H1 (cell line): ENCODE results near the gene CARD16. TPM values are rescaled to one million over a fixed set of nuclear protein-coding genes. Genes with fewer than 3 reads are reported as not detected.

ENCODE experiments used
- CTCF ChIA-PET: fragments of 300-600 bp; sonication (Branson Sonifier 250); formaldehyde crosslinking; loops from one replicate; lab custom pipeline; 2021; ENCODE audit not compliant: partially characterized antibody; lab: Charles Lee
- POLR2A ChIA-PET: fragments of 300-600 bp; sonication (Branson Sonifier 250); formaldehyde crosslinking; loops from one replicate; lab custom pipeline; 2021; ENCODE audit warnings: inconsistent platforms; ENCODE audit not compliant: partially characterized antibody; lab: Charles Lee
- DNase-seq, 2 experiments: peaks; one replicate each; pipeline versions ENCODE4 v3.0.0 to v3.0.0-alpha.2; 2010 to 2022; ENCODE audit warnings: low spot score in 2 of 2, low read depth in 1 of 2, mixed read lengths in 1 of 2
- FAIRE-seq: peaks from 2 replicates; lab custom pipeline; 2011; peaks lifted over from hg19 to GRCh38; lab: Jason Lieb, UNC
- H2AFZ ChIP-seq: 2 replicates; pipeline ENCODE4 v1.8.1; 2012; ENCODE audit warnings: low read length, inconsistent platforms
- H2AK5ac ChIP-seq: 2 replicates; pipeline ENCODE4 v1.6.1; 2013; ENCODE audit warnings: low read depth, low read length
- H2BK120ac ChIP-seq: replicated peaks from 2 replicates; pipeline ENCODE3; 2013; ENCODE audit warnings: low read depth, low read length, inconsistent platforms
- H2BK12ac ChIP-seq: 2 replicates; pipeline ENCODE4 v1.6.1; 2013; ENCODE audit warnings: low read depth, low read length
- H2BK15ac ChIP-seq: 2 replicates; pipeline ENCODE4 v1.6.1; 2013; ENCODE audit warnings: low read length
- H2BK20ac ChIP-seq: 2 replicates; pipeline ENCODE4 v1.6.1; 2013; ENCODE audit warnings: low read length
- H2BK5ac ChIP-seq: 2 replicates; pipeline ENCODE4 v1.6.1; 2013; ENCODE audit warnings: low read depth, low read length
- H3K14ac ChIP-seq: 2 replicates; pipeline ENCODE4 v1.6.1; 2013; ENCODE audit warnings: inconsistent platforms; ENCODE audit not compliant: insufficient read length
- H3K18ac ChIP-seq: 2 replicates; pipeline ENCODE4 v1.6.1; 2013; ENCODE audit warnings: low read length; ENCODE audit errors: extremely low read depth
- H3K23ac ChIP-seq: 2 replicates; pipeline ENCODE4 v1.6.1; 2013; ENCODE audit warnings: inconsistent platforms; ENCODE audit not compliant: insufficient read length
- H3K23me2 ChIP-seq: 2 replicates; pipeline ENCODE4 v1.6.1; 2013; ENCODE audit warnings: low read depth, low read length
- H3K27ac ChIP-seq: 2 replicates; pipeline ENCODE4 v1.6.1; 2011; ENCODE audit warnings: low read depth, low read length, inconsistent platforms
- H3K27me3 ChIP-seq, 4 experiments: replicated peaks in 1 of 4; 1 replicate in 1 of 4; 2 replicates in 3 of 4; pipeline versions ENCODE4 v1.6.1 to v1.8.1; 2011 to 2013; ENCODE audit warnings: low read length in 3 of 4, mild to moderate bottlenecking in 3 of 4, inconsistent platforms in 2 of 4, mixed read lengths in 2 of 4, moderate library complexity in 1 of 4; ENCODE audit not compliant: control insufficient read depth in 3 of 4, insufficient read depth in 3 of 4; ENCODE audit errors: extremely low read depth in 1 of 4
- H3K36me3 ChIP-seq, 4 experiments: 2 replicates each; pipeline versions ENCODE4 v1.6.1 to v1.8.1; 2011 to 2013; ENCODE audit warnings: mild to moderate bottlenecking in 4 of 4, low read length in 3 of 4, moderate library complexity in 2 of 4, control low read depth in 1 of 4, inconsistent platforms in 1 of 4; ENCODE audit not compliant: insufficient read depth in 4 of 4, control insufficient read depth in 2 of 4
- H3K4ac ChIP-seq: replicated peaks from 2 replicates; pipeline ENCODE3; 2013; ENCODE audit warnings: low read length, low read depth, mixed read lengths, inconsistent platforms; ENCODE audit not compliant: insufficient read length
- H3K4me1 ChIP-seq, 4 experiments: replicated peaks in 1 of 4; 1 replicate in 1 of 4; 2 replicates in 3 of 4; pipeline versions ENCODE4 v1.6.1 to v1.8.1; 2011 to 2013; ENCODE audit warnings: low read length in 3 of 4, inconsistent platforms in 2 of 4, mixed read lengths in 1 of 4; ENCODE audit not compliant: insufficient read depth in 4 of 4, control insufficient read depth in 3 of 4
- H3K4me2 ChIP-seq, 2 experiments: 2 replicates each; pipeline versions ENCODE4 v1.6.1 to v1.8.1; 2011 to 2013; ENCODE audit warnings: low read depth in 2 of 2, low read length in 2 of 2, control low read depth in 1 of 2, inconsistent platforms in 1 of 2, mild to moderate bottlenecking in 1 of 2; ENCODE audit not compliant: insufficient read depth in 1 of 2
- H3K4me3 ChIP-seq, 4 experiments: fragments of 200-600, 300-600 bp in 1 of 4; sonication (generic), shearing (Covaris generic), sonication (Bioruptor Twin) in 1 of 4; 2 replicates each; pipeline versions ENCODE4 v1.5.1 to v1.8.1; 2011 to 2016; ENCODE audit warnings: low read length in 4 of 4, low read depth in 3 of 4, control low read depth in 2 of 4, inconsistent platforms in 2 of 4, mild to moderate bottlenecking in 2 of 4, mixed read lengths in 1 of 4, moderate library complexity in 1 of 4; ENCODE audit not compliant: insufficient read depth in 2 of 4; ENCODE audit errors: extremely low read depth in 1 of 4
- H3K56ac ChIP-seq: replicated peaks from 2 replicates; pipeline ENCODE3; 2013; ENCODE audit warnings: low read depth, mild to moderate bottlenecking, mixed read lengths, low read length, inconsistent platforms; ENCODE audit not compliant: insufficient read length
- H3K79me1 ChIP-seq: 2 replicates; pipeline ENCODE4 v1.6.1; 2013; ENCODE audit warnings: low read depth, low read length, control low read depth
- H3K79me2 ChIP-seq, 2 experiments: 2 replicates each; pipeline versions ENCODE4 v1.6.1 to v1.8.1; 2012 to 2013; ENCODE audit warnings: low read length in 2 of 2, mild to moderate bottlenecking in 2 of 2, inconsistent platforms in 1 of 2; ENCODE audit not compliant: insufficient read depth in 2 of 2, control insufficient read depth in 1 of 2
- H3K9ac ChIP-seq, 4 experiments: replicated peaks in 1 of 4; 1 replicate in 1 of 4; 2 replicates in 3 of 4; pipeline versions ENCODE4 v1.6.1 to v1.8.1; 2011 to 2013; ENCODE audit warnings: low read depth in 3 of 4, low read length in 3 of 4, control low read depth in 2 of 4, mild to moderate bottlenecking in 2 of 4, moderate library complexity in 2 of 4, inconsistent platforms in 1 of 4; ENCODE audit errors: extremely low read depth in 1 of 4
- H3K9me3 ChIP-seq, 2 experiments: 2 replicates each; pipeline versions ENCODE4 v1.6.1 to v1.8.1; 2012 to 2013; ENCODE audit warnings: mild to moderate bottlenecking in 2 of 2, moderate library complexity in 2 of 2, control low read depth in 1 of 2, inconsistent platforms in 1 of 2, low read depth in 1 of 2, low read length in 1 of 2, mixed read lengths in 1 of 2; ENCODE audit not compliant: insufficient read depth in 2 of 2
- H4K20me1 ChIP-seq, 2 experiments: replicated peaks in 1 of 2; 2 replicates each; pipeline versions ENCODE3 to v1.8.1; 2011 to 2013; ENCODE audit warnings: inconsistent platforms in 2 of 2, low read length in 2 of 2, mild to moderate bottlenecking in 1 of 2; ENCODE audit not compliant: insufficient read depth in 2 of 2, control insufficient read depth in 1 of 2
- H4K5ac ChIP-seq: 2 replicates; pipeline ENCODE4 v1.6.1; 2013; ENCODE audit warnings: low read length, low read depth, mixed read lengths, inconsistent platforms; ENCODE audit not compliant: insufficient read length
- H4K8ac ChIP-seq: 2 replicates; pipeline ENCODE4 v1.8.0; 2013; ENCODE audit warnings: mild to moderate bottlenecking, moderate library complexity, low read length, inconsistent platforms; ENCODE audit not compliant: insufficient read depth; ENCODE audit errors: extremely low read depth
- H4K91ac ChIP-seq: replicated peaks from 2 replicates; pipeline ENCODE3; 2013; ENCODE audit warnings: low read length, mixed read lengths, inconsistent platforms; ENCODE audit not compliant: insufficient read length
- BRCA1 ChIP-seq: IDR thresholded peaks from 2 replicates; pipeline ENCODE4 v1.6.1; 2012; ENCODE audit warnings: low read depth, low read length, improper control_type of control experiment
- CBX8 ChIP-seq: fragments of 300-800, 300-1000 bp; sonication (generic); IDR thresholded peaks from 2 replicates; pipeline ENCODE4 v1.7.1; 2016; ENCODE audit warnings: low read depth, low read length, borderline replicate concordance
- CHD2 ChIP-seq: IDR thresholded peaks from 2 replicates; pipeline ENCODE4 v1.6.1; 2012; ENCODE audit warnings: low read length, improper control_type of control experiment
- CREB1 ChIP-seq: IDR thresholded peaks from 2 replicates; pipeline ENCODE4 v1.6.1; 2012; ENCODE audit warnings: inconsistent platforms
- CTBP2 ChIP-seq: IDR thresholded peaks from 2 replicates; pipeline ENCODE4 v1.7.0; 2011; ENCODE audit warnings: borderline replicate concordance, mild to moderate bottlenecking, moderate library complexity, mixed read lengths, low read length; ENCODE audit not compliant: insufficient read depth, insufficient read length
- JUN ChIP-seq: IDR thresholded peaks from 2 replicates; pipeline ENCODE4 v1.6.1; 2011; ENCODE audit warnings: low read depth, mild to moderate bottlenecking, improper control_type of control experiment, low read length
- KDM5A ChIP-seq: fragments of 200-600 bp; IDR thresholded peaks from 2 replicates; pipeline ENCODE4 v1.7.1; 2012; ENCODE audit warnings: mild to moderate bottlenecking, low read length, inconsistent platforms, mixed read lengths
- NANOG ChIP-seq: IDR thresholded peaks from 2 replicates; pipeline ENCODE4 v1.6.1; 2011; ENCODE audit warnings: low read length, low read depth, mild to moderate bottlenecking, inconsistent platforms; ENCODE audit not compliant: insufficient read depth, poor library complexity, severe bottlenecking
- NRF1 ChIP-seq: IDR thresholded peaks from 2 replicates; pipeline ENCODE4 v1.6.1; 2011; ENCODE audit warnings: mild to moderate bottlenecking, low read depth, low read length, improper control_type of control experiment
- POU5F1 ChIP-seq: IDR thresholded peaks from 2 replicates; pipeline ENCODE4 v1.6.1; 2011; ENCODE audit warnings: low read depth, mild to moderate bottlenecking, low read length, moderate library complexity
- SAP30 ChIP-seq: fragments of 300-600 bp; sonication (generic); IDR thresholded peaks from 2 replicates; pipeline ENCODE4 v1.7.1; 2012; ENCODE audit warnings: low read length, moderate library complexity, mild to moderate bottlenecking, inconsistent platforms; ENCODE audit not compliant: insufficient read depth, insufficient replicate concordance
- SIRT6 ChIP-seq: IDR thresholded peaks from one replicate; pipeline ENCODE4 v1.7.1; 2012; ENCODE audit warnings: low read length, inconsistent platforms
- SP4 ChIP-seq: IDR thresholded peaks from 2 replicates; pipeline ENCODE4 v1.6.1; 2012; ENCODE audit warnings: low read length, inconsistent platforms
- SUZ12 ChIP-seq: fragments of 200-600 bp; sonication (generic); IDR thresholded peaks from 2 replicates; pipeline ENCODE4 v1.6.1; 2012; ENCODE audit warnings: mild to moderate bottlenecking, inconsistent platforms, low read length, moderate library complexity, mixed read lengths
- TCF12 ChIP-seq: IDR thresholded peaks from 2 replicates; pipeline ENCODE4 v1.6.1; 2011; ENCODE audit warnings: low read depth, mild to moderate bottlenecking, low read length
- TEAD4 ChIP-seq: IDR thresholded peaks from 2 replicates; pipeline ENCODE4 v1.6.1; 2012; ENCODE audit warnings: low read depth, low read length, inconsistent platforms, mixed read lengths
- ZNF274 ChIP-seq: IDR thresholded peaks from 2 replicates; pipeline ENCODE4 v1.7.0; 2012; ENCODE audit warnings: low read length, borderline replicate concordance; ENCODE audit errors: extremely low read depth
- WGBS, 2 experiments: shearing (Covaris generic) in 1 of 2; methylation state at CpG; one replicate each; pipeline versions ENCODE4 v1.1.6 to v1.1.7; 2013 to 2015; ENCODE audit warnings: low lambda C conversion rate in 2 of 2, mixed read lengths in 2 of 2, inconsistent platforms in 1 of 2, low coverage in 1 of 2, missing lambda C conversion rate in 1 of 2; ENCODE audit not compliant: insufficient replicate concordance in 2 of 2, insufficient coverage in 1 of 2, insufficient read length in 1 of 2; ENCODE audit errors: extremely low coverage in 1 of 2, missing lambda C conversion rate in 1 of 2; 5-methylcytosine and 5-hydroxymethylcytosine counted together
- polyA plus RNA-seq, 7 experiments: library from polyadenylated mRNA; depleted of rRNA in 3 of 7; stranded (reverse) in 5 of 7; unstranded in 2 of 7; fragments of >200 nt in 5 of 7; fragments of 200-250 nt in 2 of 7; gene quantifications; 1 replicate in 5 of 7; 2 replicates in 1 of 7; 4 replicates in 1 of 7; pipeline versions ENCODE4 v1.2.1 to v1.2.3, GENCODE V29; 2011 to 2013; ENCODE audit warnings: missing spikeins in 2 of 7, mixed read lengths in 2 of 7
- total RNA-seq: library from RNA; stranded (reverse); fragmentation: NEBNext Ultra II Directional; extraction: Animal tissue kit (Norgen Biotek cat#: 25700); gene quantifications from 2 replicates; pipeline ENCODE4 v1.2.1, GENCODE V29; 2021

The CARD16 gene
- total and polyA plus RNA-seq, 2 of the 8 experiments (the other 6 are each of a cell fraction or from before 2014, with no cell fraction given) = not detected

DNA sequence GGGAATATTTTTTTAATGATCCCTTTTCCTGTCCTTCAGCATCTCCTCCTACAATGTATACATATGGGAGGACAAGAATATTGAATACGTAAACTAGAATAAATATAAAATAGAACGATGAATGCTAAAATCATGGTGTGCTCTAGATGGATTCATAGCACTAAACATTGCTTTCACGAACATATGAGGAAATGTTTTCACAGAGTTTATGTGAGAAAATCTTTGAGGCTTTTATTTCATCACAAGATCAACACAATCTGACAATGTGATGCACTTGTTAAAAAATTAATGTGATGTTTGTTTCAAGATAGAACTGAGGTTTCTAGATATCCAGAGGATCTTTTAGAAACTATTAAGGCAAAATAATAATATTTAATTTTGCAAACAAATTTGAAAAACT is 3.0 kb downstream of the CARD16 start:
- Histone ChIP-seq H3K4me1 (no peaks in the 10 kb centered on the region), H4K91ac (no peak overlapping the region), H3K36me3 (no peaks in the 10 kb centered on the region), H2AK5ac (no peak overlapping the region), H3K56ac (no peak overlapping the region), H3K4ac (no peak overlapping the region), H3K4me3 (no peak overlapping the region), H4K20me1 (no peaks in the 10 kb centered on the region), H3K27me3 (no peaks in the 10 kb centered on the region), H2BK12ac (no peak overlapping the region), H2AFZ (no peak overlapping the region), H2BK5ac (no peak overlapping the region), H3K4me2 (no peak overlapping the region), H2BK120ac (no peak overlapping the region), H3K23me2 (no peaks in the 10 kb centered on the region), H3K27ac (no peak overlapping the region), H3K23ac (no peak overlapping the region), H2BK20ac (no peak overlapping the region), H2BK15ac (no peak overlapping the region), H4K5ac (no peak overlapping the region), H3K79me2 (no peaks in the 10 kb centered on the region), H4K8ac (no peak overlapping the region), H3K18ac (no peak overlapping the region), H3K14ac (no peak overlapping the region), H3K9me3 (no peaks in the 10 kb centered on the region), H3K9ac (no peak overlapping the region), H3K79me1 (no peaks in the 10 kb centered on the region)
- FAIRE-seq (no peak), DNase-seq (no peak)
- ChIA-PET POLR2A (no interaction called here), CTCF (no interaction called here)
- WGBS, 2 experiments = 96% methylated on average over 3 of the region's 3 CpGs; no CpG with 5 or more reads in 1 of the 2 experiments
- TF ChIP-seq SAP30 (no peak), TCF12 (no peak), SUZ12 (no peak), KDM5A (no peak), CREB1 (no peak), CTBP2 (no peak), ZNF274 (no peak), JUN (no peak), CHD2 (no peak), SP4 (no peak), NRF1 (no peak), SIRT6 (no peak), BRCA1 (no peak), TEAD4 (no peak), POU5F1 (no peak), CBX8 (no peak), NANOG (no peak)
